ENCODE data around the gene PIP4K2B. TPM values are rescaled to one million over a fixed set of nuclear protein-coding genes. Genes with fewer than 3 reads are reported as not detected.
A peak's percentile ranks its signal among the peaks of the same experiment; 100 is the strongest.

The PIP4K2B gene
- total RNA-seq, 1 donor from 2014 or later = 166 TPM

DNA sequence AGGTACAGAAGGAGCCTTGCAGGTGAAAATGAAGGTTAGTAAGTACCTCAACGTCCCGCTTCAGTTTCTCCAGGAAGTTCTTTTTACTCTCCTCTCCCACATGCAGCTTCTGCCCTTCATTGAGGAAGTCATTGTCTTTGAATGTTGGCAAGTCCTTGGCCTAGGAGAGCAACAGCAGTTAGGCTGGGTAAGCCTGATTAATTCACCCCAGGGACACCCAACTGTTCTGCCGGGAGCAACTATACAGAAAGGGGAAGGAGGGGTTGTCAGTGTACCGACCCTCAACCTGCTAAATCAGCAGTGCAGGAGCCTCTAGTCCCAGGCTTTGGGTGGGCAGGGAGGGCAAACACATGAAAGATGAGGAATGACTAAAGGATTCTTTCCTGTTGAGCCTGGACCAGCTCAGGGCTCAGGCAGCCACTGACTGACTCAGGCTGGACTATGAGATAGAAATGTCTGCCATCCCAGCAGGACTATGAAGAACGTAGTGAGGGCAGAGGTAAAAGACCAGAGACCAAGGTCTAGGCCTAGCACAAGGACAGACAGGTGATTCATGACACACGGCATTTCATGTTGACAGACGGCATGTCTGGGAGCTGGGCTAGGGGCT, 21.6 kb downstream of the PIP4K2B start:
- DNase-seq = no peak

- DNase-seq = no peak
Observed at GRCh38 chr17:38773258-38773657, 26.1 kb downstream of the PIP4K2B start.

- DNase-seq = no peak
Observed at GRCh38 chr17:38768417-38768816, 30.9 kb downstream of the PIP4K2B start.

GRCh38 chr17:38766341-38766740, 33.0 kb downstream of the PIP4K2B start:
- DNase-seq = no peak

DNA sequence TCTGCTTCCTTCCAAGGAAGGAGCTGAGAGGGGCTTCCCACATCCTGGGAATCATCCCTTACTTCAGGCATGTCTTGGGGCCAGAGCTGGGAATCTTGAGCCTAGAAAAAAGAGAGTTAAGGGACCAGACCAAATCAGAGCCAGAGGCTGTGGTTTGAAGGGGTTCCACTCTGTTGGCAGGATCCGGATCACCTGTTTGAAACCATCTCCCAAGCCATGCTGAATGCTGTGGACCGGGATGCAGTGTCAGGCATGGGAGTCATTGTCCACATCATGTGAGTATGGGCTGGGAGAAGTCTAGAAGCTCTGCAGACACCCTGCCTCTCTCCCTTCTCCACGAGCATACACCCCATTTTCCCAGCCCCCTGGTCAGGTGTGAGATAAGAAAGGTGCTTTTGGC, 37.1 kb downstream of the PIP4K2B start:
- DNase-seq = no peak

DNA sequence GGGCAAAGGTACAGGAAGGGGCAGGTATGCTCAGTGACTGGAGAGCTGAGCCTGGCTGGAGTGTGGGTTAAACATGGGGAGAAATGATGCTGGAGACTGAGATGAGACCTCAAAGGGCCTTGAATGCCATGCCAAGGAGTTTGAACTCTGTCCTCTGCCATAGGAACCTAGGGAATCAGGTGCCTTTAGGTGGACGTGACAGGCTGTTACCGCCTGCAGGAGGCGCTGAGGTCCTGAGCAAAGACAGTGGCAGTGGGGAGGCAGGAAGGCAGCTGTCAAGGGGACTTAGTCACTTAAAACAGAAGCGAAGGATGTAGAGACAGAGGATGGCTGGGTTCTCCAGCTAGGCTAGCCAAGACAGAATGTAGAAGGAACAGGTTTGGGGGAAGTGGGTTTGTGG, 37.7 kb downstream of the PIP4K2B start:
- no peak for DNase-seq

DNA sequence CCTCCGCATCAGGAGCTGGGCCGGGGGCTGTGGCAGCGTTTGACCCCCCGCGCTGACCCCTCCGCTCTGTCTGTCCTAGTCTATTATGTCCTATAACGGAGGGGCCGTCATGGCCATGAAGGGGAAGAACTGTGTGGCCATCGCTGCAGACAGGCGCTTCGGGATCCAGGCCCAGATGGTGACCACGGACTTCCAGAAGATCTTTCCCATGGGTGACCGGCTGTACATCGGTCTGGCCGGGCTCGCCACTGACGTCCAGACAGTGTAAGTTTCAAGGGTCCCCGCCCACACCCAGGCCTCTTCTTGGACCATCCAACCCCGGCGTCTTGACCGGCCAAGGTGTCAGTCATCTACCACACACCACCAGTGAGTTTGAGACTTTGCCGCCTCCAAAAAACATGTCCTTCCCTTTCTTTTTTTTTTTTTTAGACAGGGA, 46.3 kb downstream of the PIP4K2B start:
- DNase-seq = no peak

DNA sequence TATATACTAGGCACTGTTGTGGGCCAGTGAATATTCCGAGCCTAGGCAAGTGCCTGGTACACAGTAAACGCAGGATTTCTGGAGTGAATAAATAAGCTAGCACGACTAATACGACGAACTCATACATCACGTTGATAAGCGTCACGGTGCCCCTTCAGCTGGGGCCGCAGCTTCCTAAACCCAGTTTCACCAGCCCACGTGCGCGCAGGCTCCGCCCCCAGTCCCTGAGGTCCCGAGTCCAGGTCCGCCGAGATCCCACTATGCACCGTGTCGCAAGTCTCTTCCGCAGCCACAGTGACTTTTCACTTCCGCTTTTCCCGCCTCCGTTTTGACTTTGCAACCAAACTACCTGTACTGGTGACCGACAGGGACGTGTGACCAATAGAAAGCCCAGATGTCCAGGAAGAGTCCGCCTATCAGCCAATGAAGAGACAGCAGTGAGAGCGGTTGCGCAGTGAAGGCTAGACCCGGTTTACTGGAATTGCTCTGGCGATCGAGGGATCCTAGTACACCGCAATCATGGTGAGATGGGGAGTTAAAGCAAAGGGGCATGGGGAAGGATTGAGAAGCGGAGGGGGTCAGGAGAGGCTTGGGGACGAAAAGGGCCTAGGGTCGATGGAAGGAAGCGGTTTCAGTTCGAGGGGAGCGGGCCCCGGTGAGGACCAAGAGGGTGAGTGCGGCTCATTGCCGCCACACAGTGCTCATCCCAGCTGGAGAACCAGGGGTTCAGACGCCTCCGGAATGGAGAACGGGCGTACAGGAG, 46.9 kb downstream of the PIP4K2B start, which contains the start of gene PSMB3:
Gene PSMB3 (plus strand): TSS at position 434 of the 763 bp plus-strand sequence. CDS start 86 bp downstream, at position 520.
- peak; percentile 99 for DNase-seq

- DNase-seq = peak; percentile 54
Observed at GRCh38 chr17:38751808-38752307, 47.5 kb downstream of the PIP4K2B start.

DNA sequence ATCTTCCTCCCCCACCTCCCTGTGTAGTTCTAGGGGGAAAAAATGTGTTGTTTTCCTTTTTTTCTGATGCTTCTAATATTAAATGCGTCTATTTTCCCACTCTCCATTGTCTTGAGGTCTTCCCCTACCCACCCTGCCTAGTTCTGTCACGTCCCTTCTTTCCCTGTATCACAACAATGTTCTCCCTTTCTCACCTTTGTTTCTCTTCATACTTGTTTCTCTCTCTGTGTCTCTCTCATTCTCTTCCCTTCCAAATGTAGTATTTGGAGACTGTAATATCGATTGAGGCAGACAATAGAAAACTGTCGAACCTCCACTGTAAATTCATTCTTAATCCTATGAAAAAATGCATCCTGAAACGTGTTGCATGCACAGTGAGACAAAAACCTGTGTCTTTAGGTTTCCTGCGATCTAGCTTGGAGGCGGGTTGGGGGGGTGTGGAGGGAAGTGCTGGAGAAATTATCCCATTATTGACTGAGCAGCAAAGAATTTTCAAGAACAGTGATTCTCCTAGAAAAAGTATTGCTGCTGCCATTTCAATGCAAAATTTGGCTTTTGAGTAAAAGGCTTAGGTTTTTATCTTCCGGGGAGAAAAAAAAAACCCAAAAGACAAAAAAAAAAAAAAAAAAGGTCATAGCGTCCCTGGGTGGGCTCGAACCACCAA, 48.1 kb downstream of the PIP4K2B start:
- no peak for DNase-seq

GRCh38 chr17:38750312-38751121, 48.8 kb downstream of the PIP4K2B start:
- no peak for DNase-seq

- no peak for DNase-seq
Observed at GRCh38 chr17:38750044-38750311, 49.4 kb downstream of the PIP4K2B start.

GRCh38 chr17:38749223-38750043, 49.9 kb downstream of the PIP4K2B start:
- peak; percentile 64 for DNase-seq

DNA sequence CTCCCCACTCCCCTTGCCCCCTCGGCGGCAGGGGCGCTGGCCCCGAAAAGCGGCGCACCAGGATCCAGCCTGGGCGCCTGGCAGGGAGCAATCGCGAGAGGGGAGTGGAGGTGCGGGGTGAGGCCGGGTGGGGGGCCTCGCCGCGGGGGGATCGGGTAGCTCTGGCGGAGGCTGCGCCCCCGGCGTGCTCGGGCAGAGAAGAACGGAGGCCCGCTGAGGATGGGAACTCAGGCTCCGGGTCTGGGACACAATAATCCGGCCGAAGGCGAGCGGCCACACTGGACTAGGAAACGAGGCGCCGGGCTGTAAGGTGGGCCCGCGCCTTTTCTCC, 50.5 kb downstream of the PIP4K2B start:
- no peak for DNase-seq

DNA sequence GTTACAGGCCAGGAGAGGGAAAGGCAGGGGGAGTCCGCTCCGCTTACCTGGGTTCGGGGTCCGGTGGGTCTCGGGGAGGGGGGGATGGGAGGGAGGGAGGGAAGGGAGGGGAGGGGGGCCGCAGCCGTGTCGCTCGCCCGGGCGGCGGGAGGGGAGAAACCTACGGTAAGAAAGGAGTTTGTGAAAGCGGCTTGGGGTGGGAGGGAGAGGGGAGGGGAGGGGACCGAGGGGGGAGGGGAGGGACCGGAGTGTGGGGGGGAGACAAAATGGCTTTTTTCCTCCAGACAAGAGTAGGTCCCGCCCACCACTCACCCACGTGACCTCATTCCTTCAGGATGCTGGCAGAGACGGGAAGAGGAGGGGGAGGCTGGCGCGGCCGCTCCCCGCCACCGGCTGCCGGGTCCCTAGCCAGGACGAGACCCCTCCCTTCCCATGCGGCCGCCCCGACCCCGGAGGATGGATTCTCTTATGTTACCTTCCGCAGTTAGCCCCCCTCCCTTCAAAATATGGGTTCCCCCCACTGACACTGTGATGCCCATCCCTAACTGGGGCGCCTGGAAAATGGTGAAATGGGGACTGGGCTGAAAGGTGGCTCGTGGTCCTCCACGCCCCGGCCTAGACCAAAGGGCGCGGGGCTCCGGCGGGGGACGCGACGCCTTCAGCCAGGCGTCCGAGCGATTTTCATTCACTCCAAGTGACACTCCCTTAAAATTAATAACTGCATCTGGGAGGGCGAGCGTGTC, 51.0 kb downstream of the PIP4K2B start, which contains the start of gene PCGF2:
Gene PCGF2 (minus strand): TSS at position 188 of the 743 bp plus-strand sequence. CDS start 7,934 bp downstream, outside the sequence.
- peak; percentile 72 for DNase-seq

DNA sequence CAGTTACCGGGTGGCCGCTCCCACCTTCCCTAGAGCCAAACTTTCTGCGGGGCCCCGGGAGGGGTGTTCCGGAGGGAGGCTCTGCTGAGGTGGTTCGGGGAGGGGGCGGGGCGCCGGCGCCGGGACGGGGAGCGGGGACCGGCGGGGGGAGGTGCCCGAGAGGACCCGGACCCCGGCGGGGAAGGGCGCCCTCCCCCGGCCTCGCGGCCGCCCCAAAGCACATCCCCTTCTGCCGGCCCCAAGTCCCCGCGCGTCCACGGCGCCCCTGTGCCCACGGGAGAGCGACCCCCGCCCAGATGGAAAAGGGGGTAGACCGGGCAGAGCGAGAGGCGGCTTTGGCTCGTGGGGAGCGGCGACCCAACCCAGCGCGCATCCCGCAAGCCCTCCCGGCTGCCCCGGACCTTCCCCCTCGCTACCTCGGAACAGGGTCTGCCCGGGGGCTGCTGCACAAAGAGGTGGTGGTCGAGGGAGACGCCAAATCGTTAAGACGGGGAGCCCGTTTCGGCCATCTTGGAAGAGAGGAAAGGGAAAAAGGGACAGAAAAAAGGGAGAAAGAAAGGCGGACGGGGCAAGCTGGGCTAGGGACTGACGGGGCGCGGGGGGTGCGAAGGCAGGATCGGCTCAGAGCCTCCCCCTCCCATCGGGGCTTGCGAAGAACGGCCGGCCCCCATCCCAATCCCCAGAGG, 51.8 kb downstream of the PIP4K2B start:
- DNase-seq = no peak

DNA sequence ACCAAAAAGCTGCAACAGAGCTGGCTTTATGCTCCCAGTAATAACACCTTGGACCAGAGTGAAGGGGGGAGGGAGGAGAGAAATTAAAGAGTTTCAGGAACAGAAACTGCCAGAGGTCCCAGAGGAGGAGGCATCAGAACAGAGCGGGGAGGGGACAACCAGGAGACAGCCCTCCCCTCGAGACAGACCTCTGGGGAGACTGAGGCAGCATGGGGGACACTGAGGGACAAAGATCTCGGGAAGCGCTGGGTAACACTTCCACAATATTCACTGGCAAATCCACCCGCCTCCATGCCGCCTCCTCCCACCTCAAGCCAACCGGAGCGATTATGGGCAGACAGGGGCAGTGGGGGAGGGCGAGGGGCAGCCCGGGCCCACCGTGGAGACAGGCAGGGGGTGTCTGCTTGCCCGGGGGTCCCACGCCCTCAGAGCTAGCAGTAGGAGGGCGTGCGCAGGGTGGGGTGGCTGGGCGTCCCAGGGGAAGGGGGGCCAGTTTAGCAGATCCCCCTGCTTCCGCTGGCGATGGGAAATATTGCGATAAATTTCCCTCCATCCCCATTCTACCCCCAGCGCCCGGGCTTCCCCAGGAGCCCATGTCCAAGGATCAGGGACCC, 52.4 kb downstream of the PIP4K2B start:
- no peak for DNase-seq

- no peak for DNase-seq
Observed at GRCh38 chr17:38746004-38746848, 53.1 kb downstream of the PIP4K2B start.

- DNase-seq = no peak
Observed at GRCh38 chr17:38745545-38745944, 53.8 kb downstream of the PIP4K2B start.

Measured in occipital lobe (tissue), 2 donors.